Measurements from ENCODE around the gene RESF1.

RESF1 gene

GRCh38 chr12:31959701-31960391 is 631 bp downstream of the RESF1 start:
- peak; percentile 75 to 91 (median 90) for DNase-seq

GRCh38 chr12:31961137-31961536 is 1.9 kb downstream of the RESF1 start:
- no peak for DNase-seq

- no peak for DNase-seq
Observed at GRCh38 chr12:31962076-31962475, 2.9 kb downstream of the RESF1 start.

- no peak for DNase-seq
Observed at GRCh38 chr12:31964280-31964679, 5.1 kb downstream of the RESF1 start.

- no peak for DNase-seq
Observed at GRCh38 chr12:31965090-31965489, 5.9 kb downstream of the RESF1 start.

- DNase-seq, result no peak
Observed at GRCh38 chr12:31966558-31967205, 7.5 kb downstream of the RESF1 start.

GRCh38 chr12:31967539-31967938 is 8.3 kb downstream of the RESF1 start:
- no peak for DNase-seq

GRCh38 chr12:31970199-31970598 is 11.0 kb downstream of the RESF1 start:
- no peak for DNase-seq

GRCh38 chr12:31973818-31974217 is 14.6 kb downstream of the RESF1 start:
- no peak for DNase-seq

GRCh38 chr12:31974673-31975072 is 15.5 kb downstream of the RESF1 start:
- no peak for DNase-seq

GRCh38 chr12:31984806-31985591 is 25.8 kb downstream of the RESF1 start:
- DNase-seq, result no peak

GRCh38 chr12:31985832-31986231 is 26.6 kb downstream of the RESF1 start:
- no peak for DNase-seq

- DNase-seq, result no peak
Observed at GRCh38 chr12:31989571-31990362, 30.6 kb downstream of the RESF1 start.

- DNase-seq, result no peak
Observed at GRCh38 chr12:31991146-31991545, 31.9 kb downstream of the RESF1 start.

- DNase-seq, result no peak
Observed at GRCh38 chr12:31991815-31992214, 32.6 kb downstream of the RESF1 start.

GRCh38 chr12:31999692-32000091 is 40.5 kb downstream of the RESF1 start:
- DNase-seq, result no peak

- no peak for DNase-seq
Observed at GRCh38 chr12:32000373-32001005, 41.3 kb downstream of the RESF1 start.

- peak in 1 of 3 experiments; percentile 26 for DNase-seq
Observed at GRCh38 chr12:32002848-32003493, 43.8 kb downstream of the RESF1 start.

- DNase-seq, result no peak
Observed at GRCh38 chr12:32003654-32004053, 44.4 kb downstream of the RESF1 start.

- DNase-seq, result no peak
Observed at GRCh38 chr12:32005496-32006125, 46.4 kb downstream of the RESF1 start.
